HEK293 (cell line): ENCODE measurements around the gene TM9SF1.

ENCODE experiments used
- CTCF ChIA-PET: fragments of 350-600 bp; formaldehyde crosslinking; extraction: SDS; loops from one replicate; lab custom pipeline; 2021; ENCODE audit warnings: antibody characterized with exemption; lab: Yijun Ruan, JAX
- POLR2A ChIA-PET: fragments of 300-600 bp; formaldehyde crosslinking; extraction: SDS; loops from one replicate; lab custom pipeline; 2020; ENCODE audit warnings: antibody characterized with exemption, inconsistent platforms; lab: Yijun Ruan, JAX
- H3K27ac ChIP-seq: fragments of 200-500 bp; sonication (Bioruptor generic); 2 replicates; pipeline ENCODE4 v1.5.1; 2014; ENCODE audit warnings: low read depth, low read length, control low read depth, inconsistent platforms; ENCODE audit errors: extremely low read depth
- H3K36me3 ChIP-seq, 2 experiments: fragments of 200-500 bp in 1 of 2; sonication (Bioruptor generic) in 1 of 2; 1 replicate in 1 of 2; 2 replicates in 1 of 2; pipeline ENCODE4 v1.5.1; 2014 to 2017; ENCODE audit warnings: inconsistent platforms in 2 of 2, low read length in 2 of 2; ENCODE audit not compliant: control insufficient read depth in 2 of 2, insufficient read depth in 1 of 2
- H3K4me1 ChIP-seq: fragments of 200-500 bp; sonication (Bioruptor generic); 2 replicates; pipeline ENCODE4 v1.5.1; 2014; ENCODE audit warnings: mild to moderate bottlenecking, low read length, inconsistent platforms; ENCODE audit not compliant: control insufficient read depth, insufficient read depth
- H3K4me3 ChIP-seq: 2 replicates; pipeline ENCODE4 v1.5.1; 2011; ENCODE audit warnings: low read depth, mild to moderate bottlenecking, control low read depth, low read length, moderate library complexity
- H3K9me3 ChIP-seq: fragments of 200-500 bp; sonication (Bioruptor generic); 2 replicates; pipeline ENCODE4 v1.5.1; 2014; ENCODE audit warnings: low read depth, low read length, inconsistent platforms; ENCODE audit not compliant: control insufficient read depth, insufficient read depth
- MEIS1 ChIP-seq: sonication (generic); formaldehyde crosslinking; IDR thresholded peaks from 2 replicates; pipeline ENCODE4 v1.8.1; 2022; ENCODE audit warnings: missing genetic modification reagents, mild to moderate bottlenecking, borderline replicate concordance
- TCF7L2 ChIP-seq: IDR thresholded peaks from 2 replicates; pipeline ENCODE4 v1.6.1; 2011; ENCODE audit warnings: low read depth, mild to moderate bottlenecking, inconsistent platforms, low read length, moderate library complexity, borderline replicate concordance
- ZBTB48 ChIP-seq: fragments of 450-650 bp; formaldehyde crosslinking; IDR thresholded peaks from 2 replicates; pipeline ENCODE4 v1.5.1; 2016; ENCODE audit warnings: missing biosample characterization, missing genetic modification characterization
- ZNF114 ChIP-seq: fragments of 450-650 bp; formaldehyde crosslinking; IDR thresholded peaks from 2 replicates; pipeline ENCODE4 v1.5.0; 2017; ENCODE audit warnings: missing biosample characterization, missing genetic modification characterization
- ZNF138 ChIP-seq: fragments of 450-650 bp; formaldehyde crosslinking; IDR thresholded peaks from 2 replicates; pipeline ENCODE4 v1.5.1; 2016; ENCODE audit warnings: missing biosample characterization, missing genetic modification characterization, borderline replicate concordance
- ZNF140 ChIP-seq: fragments of 450-650 bp; formaldehyde crosslinking; IDR thresholded peaks from 2 replicates; pipeline ENCODE4 v1.5.1; 2016; ENCODE audit warnings: missing biosample characterization, missing genetic modification characterization
- ZNF23 ChIP-seq: fragments of 450-650 bp; formaldehyde crosslinking; IDR thresholded peaks from 2 replicates; pipeline ENCODE4 v1.5.1; 2016; ENCODE audit warnings: missing biosample characterization, missing genetic modification characterization, borderline replicate concordance
- ZNF747 ChIP-seq: fragments of 450-650 bp; formaldehyde crosslinking; IDR thresholded peaks from 2 replicates; pipeline ENCODE4 v1.5.1; 2016; ENCODE audit warnings: missing biosample characterization, missing genetic modification characterization
- ZNF777 ChIP-seq: fragments of 450-650 bp; formaldehyde crosslinking; IDR thresholded peaks from 2 replicates; pipeline ENCODE4 v1.5.1; 2017; ENCODE audit warnings: missing biosample characterization, missing genetic modification characterization, borderline replicate concordance
- ZXDB ChIP-seq: fragments of 450-650 bp; formaldehyde crosslinking; IDR thresholded peaks from 2 replicates; pipeline ENCODE4 v1.5.1; 2016; ENCODE audit warnings: missing biosample characterization, missing genetic modification characterization
- TF ChIP-seq, protein P1 (sequence below): fragments of 450-650 bp; IDR thresholded peaks from 2 replicates; pipeline ENCODE4 v1.5.1; 2018; ENCODE audit warnings: missing biosample characterization, mild to moderate bottlenecking, missing genetic modification characterization
- TF ChIP-seq, protein P2 (sequence below): fragments of 450-650 bp; formaldehyde crosslinking; IDR thresholded peaks from 2 replicates; pipeline ENCODE4 v1.5.1; 2016; ENCODE audit warnings: missing biosample characterization, missing genetic modification characterization
- TF ChIP-seq, protein P3 (sequence below): fragments of 450-650 bp; formaldehyde crosslinking; IDR thresholded peaks from 2 replicates; pipeline ENCODE4 v1.5.1; 2017; ENCODE audit warnings: missing biosample characterization, missing genetic modification characterization
- TF ChIP-seq, protein P4 (sequence below): fragments of 450-650 bp; formaldehyde crosslinking; IDR thresholded peaks from 2 replicates; pipeline ENCODE4 v1.5.0; 2017; ENCODE audit warnings: missing biosample characterization, missing genetic modification characterization, borderline replicate concordance

TM9SF1 gene

DNA sequence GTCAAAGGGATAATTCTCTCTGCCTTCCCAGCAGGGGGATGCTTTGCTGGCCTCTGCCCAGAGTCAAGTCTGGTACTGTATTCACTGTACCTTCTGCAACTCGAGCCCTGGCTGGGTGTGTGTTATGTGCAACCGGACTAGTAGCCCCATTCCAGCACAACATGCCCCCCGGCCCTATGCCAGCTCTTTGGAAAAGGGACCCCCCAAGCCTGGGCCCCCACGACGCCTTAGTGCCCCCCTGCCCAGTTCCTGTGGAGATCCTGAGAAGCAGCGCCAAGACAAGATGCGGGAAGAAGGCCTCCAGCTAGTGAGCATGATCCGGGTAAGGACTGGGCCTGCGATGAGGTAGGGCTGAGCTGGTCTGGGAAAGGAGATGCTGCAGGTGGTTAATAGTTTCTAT, 44.7 kb downstream of the TM9SF1 start:
- Histone ChIP-seq H3K9me3 (no peaks in the 10 kb centered on the region), H3K27ac (no peak overlapping the region), H3K36me3 (peaks cover 40 to 65% of the 10 kb centered on the region in 2 experiments), H3K4me3 (no peak overlapping the region), H3K4me1 (peaks cover 8% of the 10 kb centered on the region)
- TF ChIP-seq, protein P1, sequence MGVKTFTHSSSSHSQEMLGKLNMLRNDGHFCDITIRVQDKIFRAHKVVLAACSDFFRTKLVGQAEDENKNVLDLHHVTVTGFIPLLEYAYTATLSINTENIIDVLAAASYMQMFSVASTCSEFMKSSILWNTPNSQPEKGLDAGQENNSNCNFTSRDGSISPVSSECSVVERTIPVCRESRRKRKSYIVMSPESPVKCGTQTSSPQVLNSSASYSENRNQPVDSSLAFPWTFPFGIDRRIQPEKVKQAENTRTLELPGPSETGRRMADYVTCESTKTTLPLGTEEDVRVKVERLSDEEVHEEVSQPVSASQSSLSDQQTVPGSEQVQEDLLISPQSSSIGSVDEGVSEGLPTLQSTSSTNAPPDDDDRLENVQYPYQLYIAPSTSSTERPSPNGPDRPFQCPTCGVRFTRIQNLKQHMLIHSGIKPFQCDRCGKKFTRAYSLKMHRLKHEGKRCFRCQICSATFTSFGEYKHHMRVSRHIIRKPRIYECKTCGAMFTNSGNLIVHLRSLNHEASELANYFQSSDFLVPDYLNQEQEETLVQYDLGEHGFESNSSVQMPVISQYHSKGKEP (tag by site-specific recombination): no peak
- TF ChIP-seq, protein P2, sequence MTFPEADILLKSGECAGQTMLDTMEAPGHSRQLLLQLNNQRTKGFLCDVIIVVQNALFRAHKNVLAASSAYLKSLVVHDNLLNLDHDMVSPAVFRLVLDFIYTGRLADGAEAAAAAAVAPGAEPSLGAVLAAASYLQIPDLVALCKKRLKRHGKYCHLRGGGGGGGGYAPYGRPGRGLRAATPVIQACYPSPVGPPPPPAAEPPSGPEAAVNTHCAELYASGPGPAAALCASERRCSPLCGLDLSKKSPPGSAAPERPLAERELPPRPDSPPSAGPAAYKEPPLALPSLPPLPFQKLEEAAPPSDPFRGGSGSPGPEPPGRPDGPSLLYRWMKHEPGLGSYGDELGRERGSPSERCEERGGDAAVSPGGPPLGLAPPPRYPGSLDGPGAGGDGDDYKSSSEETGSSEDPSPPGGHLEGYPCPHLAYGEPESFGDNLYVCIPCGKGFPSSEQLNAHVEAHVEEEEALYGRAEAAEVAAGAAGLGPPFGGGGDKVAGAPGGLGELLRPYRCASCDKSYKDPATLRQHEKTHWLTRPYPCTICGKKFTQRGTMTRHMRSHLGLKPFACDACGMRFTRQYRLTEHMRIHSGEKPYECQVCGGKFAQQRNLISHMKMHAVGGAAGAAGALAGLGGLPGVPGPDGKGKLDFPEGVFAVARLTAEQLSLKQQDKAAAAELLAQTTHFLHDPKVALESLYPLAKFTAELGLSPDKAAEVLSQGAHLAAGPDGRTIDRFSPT (tag by site-specific recombination): no peak
- no peak for TF ChIP-seq ZBTB48
- ChIA-PET POLR2A (interaction anchor here (0.6 to 3.3 kb wide), 4 partner anchors 10 to 62 kb away, joined by 3 to 20 read pairs (median 3); partner anchors contain the start of genes CHMP4A, EMC9, IRF9 and PSME1), CTCF (interaction anchor here (1.0 kb wide), 1 partner anchor 10 kb away, joined by 6 read pairs; the partner anchor contains the start of gene IRF9)

DNA sequence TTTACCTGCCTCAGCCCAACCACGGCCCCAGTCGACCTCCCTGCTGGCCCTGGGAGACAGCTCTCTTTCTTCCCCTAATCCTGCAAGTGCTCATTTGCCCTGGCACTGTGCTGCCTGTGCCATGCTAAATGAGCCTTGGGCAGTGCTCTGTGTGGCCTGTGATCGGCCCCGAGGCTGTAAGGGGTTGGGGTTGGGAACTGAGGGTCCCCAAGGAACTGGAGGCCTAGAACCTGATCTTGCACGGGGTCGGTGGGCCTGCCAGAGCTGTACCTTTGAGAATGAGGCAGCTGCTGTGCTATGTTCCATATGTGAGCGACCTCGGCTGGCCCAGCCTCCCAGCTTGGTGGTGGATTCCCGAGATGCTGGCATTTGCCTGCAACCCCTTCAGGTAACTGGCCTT, 45.2 kb downstream of the TM9SF1 start:
- Histone ChIP-seq H3K4me3 (no peak overlapping the region), H3K27ac (no peak overlapping the region), H3K9me3 (no peaks in the 10 kb centered on the region), H3K36me3 (peaks cover 37 to 60% of the 10 kb centered on the region in 2 experiments), H3K4me1 (peaks cover 8% of the 10 kb centered on the region)
- ChIA-PET CTCF (interaction anchor here (1.0 kb wide), 1 partner anchor 11 kb away, joined by 6 read pairs; the partner anchor contains the start of gene IRF9), POLR2A (interaction anchor here (1.0 to 3.3 kb wide), 2 partner anchors 9 to 14 kb away, joined by 3 to 20 read pairs; partner anchors contain the start of genes EMC9 and PSME1)
- TF ChIP-seq ZNF140 (tag by site-specific recombination) (no peak), ZNF138 (no peak), MEIS1 (CRISPR knock-in tag) (no peak), TCF7L2 (no peak)
- TF ChIP-seq, protein P1 (tag by site-specific recombination): no peak
- TF ChIP-seq, protein P3, sequence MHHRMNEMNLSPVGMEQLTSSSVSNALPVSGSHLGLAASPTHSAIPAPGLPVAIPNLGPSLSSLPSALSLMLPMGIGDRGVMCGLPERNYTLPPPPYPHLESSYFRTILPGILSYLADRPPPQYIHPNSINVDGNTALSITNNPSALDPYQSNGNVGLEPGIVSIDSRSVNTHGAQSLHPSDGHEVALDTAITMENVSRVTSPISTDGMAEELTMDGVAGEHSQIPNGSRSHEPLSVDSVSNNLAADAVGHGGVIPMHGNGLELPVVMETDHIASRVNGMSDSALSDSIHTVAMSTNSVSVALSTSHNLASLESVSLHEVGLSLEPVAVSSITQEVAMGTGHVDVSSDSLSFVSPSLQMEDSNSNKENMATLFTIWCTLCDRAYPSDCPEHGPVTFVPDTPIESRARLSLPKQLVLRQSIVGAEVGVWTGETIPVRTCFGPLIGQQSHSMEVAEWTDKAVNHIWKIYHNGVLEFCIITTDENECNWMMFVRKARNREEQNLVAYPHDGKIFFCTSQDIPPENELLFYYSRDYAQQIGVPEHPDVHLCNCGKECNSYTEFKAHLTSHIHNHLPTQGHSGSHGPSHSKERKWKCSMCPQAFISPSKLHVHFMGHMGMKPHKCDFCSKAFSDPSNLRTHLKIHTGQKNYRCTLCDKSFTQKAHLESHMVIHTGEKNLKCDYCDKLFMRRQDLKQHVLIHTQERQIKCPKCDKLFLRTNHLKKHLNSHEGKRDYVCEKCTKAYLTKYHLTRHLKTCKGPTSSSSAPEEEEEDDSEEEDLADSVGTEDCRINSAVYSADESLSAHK (tag by site-specific recombination): no peak

DNA sequence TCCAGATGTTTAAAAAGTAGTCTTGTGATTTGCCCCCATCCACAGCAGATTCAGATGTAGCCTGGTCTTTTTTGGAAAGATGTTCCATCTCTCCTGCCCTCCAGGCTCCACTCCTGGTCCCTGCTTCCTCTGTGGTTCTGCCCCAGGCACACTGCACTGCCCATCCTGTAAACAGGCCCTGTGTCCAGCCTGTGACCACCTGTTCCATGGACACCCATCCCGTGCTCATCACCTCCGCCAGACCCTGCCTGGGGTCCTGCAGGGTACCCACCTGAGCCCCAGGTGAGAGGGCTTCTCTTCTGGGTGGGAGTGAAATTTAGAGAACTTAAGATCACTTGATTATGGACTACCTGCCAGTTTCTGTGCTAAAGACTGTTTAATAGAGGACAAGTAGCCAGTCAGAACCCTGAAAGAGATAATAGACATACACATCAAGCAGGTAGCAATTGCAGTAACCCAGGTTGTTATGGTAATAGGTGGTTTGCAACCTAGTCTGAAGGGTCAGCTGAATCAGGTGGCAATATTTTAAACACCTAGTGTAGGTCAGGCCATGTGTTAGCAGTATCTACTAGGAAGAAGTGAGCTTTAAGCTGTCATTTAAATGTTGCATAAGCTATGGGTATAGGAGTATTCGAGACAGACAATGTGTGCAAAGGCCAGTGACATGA, 45.8 kb downstream of the TM9SF1 start:
- CTCF ChIA-PET: interaction anchor here (0.6 to 3.7 kb wide), 2 partner anchors 12 to 15 kb away, joined by 3 to 34 read pairs; partner anchors contain the start of gene IRF9
- no peak overlapping the region for H3K4me3 ChIP-seq
- POLR2A ChIA-PET: interaction anchor here (1.0 to 3.3 kb wide), 3 partner anchors 8 to 35 kb away, joined by 3 to 20 read pairs (median 7); partner anchors contain the start of genes DCAF11, EMC9, NRL and PSME1
- H3K9me3 ChIP-seq: no peaks in the 10 kb centered on the region
- peaks cover 8% of the 10 kb centered on the region for H3K4me1 ChIP-seq
- no peak overlapping the region for H3K27ac ChIP-seq
- H3K36me3 ChIP-seq: peaks cover 30 to 59% of the 10 kb centered on the region in 2 experiments
- no peak for TF ChIP-seq ZNF23 (tag by site-specific recombination)
- TF ChIP-seq ZXDB: no peak
- TF ChIP-seq, protein P4, sequence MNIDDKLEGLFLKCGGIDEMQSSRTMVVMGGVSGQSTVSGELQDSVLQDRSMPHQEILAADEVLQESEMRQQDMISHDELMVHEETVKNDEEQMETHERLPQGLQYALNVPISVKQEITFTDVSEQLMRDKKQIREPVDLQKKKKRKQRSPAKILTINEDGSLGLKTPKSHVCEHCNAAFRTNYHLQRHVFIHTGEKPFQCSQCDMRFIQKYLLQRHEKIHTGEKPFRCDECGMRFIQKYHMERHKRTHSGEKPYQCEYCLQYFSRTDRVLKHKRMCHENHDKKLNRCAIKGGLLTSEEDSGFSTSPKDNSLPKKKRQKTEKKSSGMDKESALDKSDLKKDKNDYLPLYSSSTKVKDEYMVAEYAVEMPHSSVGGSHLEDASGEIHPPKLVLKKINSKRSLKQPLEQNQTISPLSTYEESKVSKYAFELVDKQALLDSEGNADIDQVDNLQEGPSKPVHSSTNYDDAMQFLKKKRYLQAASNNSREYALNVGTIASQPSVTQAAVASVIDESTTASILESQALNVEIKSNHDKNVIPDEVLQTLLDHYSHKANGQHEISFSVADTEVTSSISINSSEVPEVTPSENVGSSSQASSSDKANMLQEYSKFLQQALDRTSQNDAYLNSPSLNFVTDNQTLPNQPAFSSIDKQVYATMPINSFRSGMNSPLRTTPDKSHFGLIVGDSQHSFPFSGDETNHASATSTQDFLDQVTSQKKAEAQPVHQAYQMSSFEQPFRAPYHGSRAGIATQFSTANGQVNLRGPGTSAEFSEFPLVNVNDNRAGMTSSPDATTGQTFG (tag by site-specific recombination): no peak
- TF ChIP-seq, protein P3 (tag by site-specific recombination): no peak
- TF ChIP-seq ZNF777 (tag by site-specific recombination): no peak
- no peak for TF ChIP-seq ZNF114 (tag by site-specific recombination)
- no peak for TF ChIP-seq ZNF747
